Right lobe of liver (tissue), 6 donors: ENCODE data around the gene DBF4. TPM values are rescaled to one million over a fixed set of nuclear protein-coding genes. Genes with fewer than 3 reads are reported as not detected.
"Not testable (repeated sequence)": the region's sequence is repeated elsewhere in the genome, so short reads cannot be mapped to it uniquely, and the experiment has no call there.

ENCODE experiments used
- ATAC-seq, 4 donors: fragments of 200-7000 bp; cut with Tn5 transposase; one replicate each; pipeline ENCODE4 v1.9.1; 2020; ENCODE audit warnings: mild to moderate bottlenecking in 4 of 4, moderate library complexity in 4 of 4
- DNase-seq, 3 donors: peaks; one replicate each; pipeline ENCODE4 v3.0.0-alpha.2; 2020
- H3K27ac ChIP-seq, 3 donors: fragments of 200-600 bp; one replicate each; pipeline ENCODE4 v1.8.0; 2022
- H3K27me3 ChIP-seq, 2 donors: fragments of 200-600 bp; one replicate each; pipeline ENCODE4 v1.8.0; 2022
- H3K36me3 ChIP-seq, 4 donors: fragments of 200-600 bp; sonication (generic) in 1 of 4; one replicate each; pipeline versions ENCODE4 v1.5.1 to v1.8.0; 2017 to 2022; ENCODE audit warnings: control low read depth in 1 of 4
- H3K4me1 ChIP-seq, 4 donors: fragments of 200-600 bp; sonication (generic) in 1 of 4; one replicate each; pipeline versions ENCODE4 v1.5.1 to v1.8.0; 2017 to 2022; ENCODE audit warnings: control low read depth in 1 of 4
- H3K4me3 ChIP-seq, 3 donors: fragments of 200-600 bp; one replicate each; pipeline ENCODE4 v1.8.0; 2022
- H3K9me3 ChIP-seq, 4 donors: fragments of 200-600 bp; sonication (generic) in 1 of 4; one replicate each; pipeline versions ENCODE4 v1.5.1 to v1.8.0; 2017 to 2022; ENCODE audit warnings: control low read depth in 1 of 4
- CTCF ChIP-seq, 4 donors: fragments of 200-600 bp in 3 of 4; fragments of 450-650 bp in 1 of 4; IDR thresholded peaks; one replicate each; pipeline versions ENCODE4 v1.5.1 to v1.8.0; 2016 to 2022; ENCODE audit warnings: antibody characterized with exemption in 4 of 4, mild to moderate bottlenecking in 2 of 4
- POLR2A ChIP-seq: fragments of 450-650 bp; IDR thresholded peaks from one replicate; pipeline ENCODE4 v1.6.1; 2017; ENCODE audit warnings: antibody characterized with exemption, mild to moderate bottlenecking
- WGBS: methylation state at CpG from one replicate; pipeline ENCODE4 v1.1.6; 2018; ENCODE audit warnings: low coverage, low lambda C conversion rate; ENCODE audit not compliant: insufficient coverage; ENCODE audit errors: missing lambda C conversion rate; 5-methylcytosine and 5-hydroxymethylcytosine counted together
- intact Hi-C, 2 donors: fragments of 100-400 bp; cut with DNase I; formaldehyde crosslinking; loops; one replicate each; pipeline versions ENCODE4 v1.11.2 to v1.14.1; 2022
- long read RNA-seq: library from polyadenylated mRNA; unstranded; transcript quantifications from one replicate; pipeline ENCODE4 v2.0.0, GENCODE V29; 2019
- total RNA-seq, 6 experiments: library from RNA; depleted of rRNA in 2 of 6; stranded (reverse); fragments of >200 nt in 2 of 6; fragmentation: NEBNext Ultra II Directional in 3 of 6; extraction: Animal tissue kit (Norgen Biotek cat#: 25700) in 3 of 6; gene quantifications; one replicate each; pipeline versions ENCODE4 v1.1.0 to v1.2.4, GENCODE V29; 2016 to 2023
- donor health status: DM: no; HTN: yes; CAD: no.
- donor health status: DM: no; HTN: no; CAD: no.
- donor health status: DM: no; HTN: no; CAD: no.
- donor health status: DM: no; HTN: yes; CAD: no.
- donor health status: DM: no; HTN: yes; CAD: no.

The DBF4 gene
- total RNA-seq = 1 to 10 TPM; 2.3 to 7.6 (median 3.6) TPM
- long read RNA-seq, partial matches to known transcripts = 2 of 2 reads
- long read RNA-seq, other reads (novel, unspliced or antisense) = 0 of 2 reads

GRCh38 chr7:87876040-87876868 lies at the start of gene DBF4, which contains the start of gene SLC25A40:
Gene DBF4 (plus strand): TSS chr7:87876493. CDS start chr7:87876733, 240 bp downstream.
Gene SLC25A40 (minus strand): TSS chr7:87876360. CDS start chr7:87858727, 17,633 bp downstream.
- Histone ChIP-seq H3K9me3 (no peaks in the 10 kb centered on the region), H3K27ac (peak within 1 kb of the TSS; percentile 89 to 93 (median 92)), H3K4me1 (peaks cover 0 to 17% (median 7%) of the 10 kb centered on the region in 4 donors), H3K36me3 (no peaks in the 10 kb centered on the region), H3K27me3 (no peaks in the 10 kb centered on the region), H3K4me3 (peak within 1 kb of the TSS; percentile 76 to 88 (median 79))
- intact Hi-C loops = no loop called here
- WGBS = under 1% methylated on average over 39 of the region's 84 CpGs
- TF ChIP-seq CTCF (IDR thresholded peaks at IDR 0.05) (no peak), POLR2A (peak; percentile 66)
- ATAC-seq = peak; percentile 94 to 96 (median 96)
- peak; percentile 97 to 99 (median 98) for DNase-seq

DNA sequence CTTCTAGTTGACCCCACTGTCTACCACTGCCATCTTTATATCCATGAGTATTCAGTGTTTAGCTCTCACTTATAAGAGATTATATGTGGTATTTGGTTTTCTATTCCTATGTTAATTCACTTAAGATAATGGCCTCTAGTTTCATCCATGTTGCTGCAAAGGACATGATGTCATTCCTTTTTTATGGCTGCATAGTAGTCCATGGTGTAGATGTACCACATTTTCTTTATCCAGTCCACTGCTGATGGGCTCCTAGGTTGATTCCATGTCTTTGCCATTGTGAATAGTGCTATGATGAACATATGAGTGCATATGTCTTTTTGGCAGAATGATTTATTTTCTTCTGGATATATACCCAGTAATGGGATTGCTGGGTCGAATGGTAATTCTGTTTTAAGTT lies 47.9 kb upstream of the DBF4 start:
- ATAC-seq, H3K36me3 ChIP-seq, H3K9me3 ChIP-seq, H3K27ac ChIP-seq, intact Hi-C loops, H3K4me1 ChIP-seq, H3K4me3 ChIP-seq, DNase-seq, H3K27me3 ChIP-seq: not testable (repeated sequence)
- 100% methylated on average over 1 of the region's 1 CpG for WGBS

DNA sequence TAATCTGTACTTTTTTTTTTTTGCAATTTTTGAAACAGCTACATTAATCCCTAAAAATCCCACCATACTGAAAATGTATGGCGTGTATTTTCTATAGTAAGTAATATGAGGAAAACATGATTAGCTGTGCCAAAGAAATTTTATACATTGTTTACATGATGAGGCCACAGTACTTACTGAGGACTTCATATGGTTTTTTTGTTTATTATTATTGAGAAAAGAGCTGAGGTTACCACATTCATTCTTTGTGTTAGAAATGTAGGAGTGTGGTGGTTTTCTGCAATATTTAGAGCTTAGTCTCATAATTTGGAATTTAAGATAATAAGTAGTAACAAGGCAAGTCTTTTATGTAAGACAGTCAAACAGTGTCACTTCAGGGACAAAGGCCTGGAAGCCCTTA lies 45.2 kb upstream of the DBF4 start:
- H3K4me3 ChIP-seq = no peak overlapping the region
- H3K9me3 ChIP-seq = no peaks in the 10 kb centered on the region
- no peaks in the 10 kb centered on the region for H3K27me3 ChIP-seq
- no peak for DNase-seq
- intact Hi-C loops = no loop called here
- no peak for TF ChIP-seq POLR2A
- no peak overlapping the region for H3K27ac ChIP-seq
- no peaks in the 10 kb centered on the region for H3K4me1 ChIP-seq
- no peaks in the 10 kb centered on the region for H3K36me3 ChIP-seq
- ATAC-seq = no peak
- WGBS = 90% methylated on average over 1 of the region's 1 CpG

- no peak for TF ChIP-seq CTCF (IDR thresholded peaks at IDR 0.05)
- TF ChIP-seq POLR2A = no peak
- no peaks in the 10 kb centered on the region for H3K27me3 ChIP-seq
- DNase-seq (no peak), ATAC-seq (no peak)
- no peaks in the 10 kb centered on the region for H3K4me1 ChIP-seq
- no peak overlapping the region for H3K27ac ChIP-seq
- no peaks in the 10 kb centered on the region for H3K9me3 ChIP-seq
- H3K4me3 ChIP-seq = no peak overlapping the region
- no peaks in the 10 kb centered on the region for H3K36me3 ChIP-seq
- intact Hi-C loops = no loop called here
- 82% methylated on average over 1 of the region's 1 CpG for WGBS
Observed at GRCh38 chr7:87833130-87833529, 43.2 kb upstream of the DBF4 start.

GRCh38 chr7:87837597-87837996 lies 38.7 kb upstream of the DBF4 start:
- TF ChIP-seq CTCF (IDR thresholded peaks at IDR 0.05) (no peak), POLR2A (no peak)
- no peaks in the 10 kb centered on the region for H3K27me3 ChIP-seq
- no peaks in the 10 kb centered on the region for H3K9me3 ChIP-seq
- H3K27ac ChIP-seq = no peak overlapping the region
- H3K4me3 ChIP-seq = no peak overlapping the region
- intact Hi-C loops = no loop called here
- 62% methylated on average over 1 of the region's 1 CpG for WGBS
- DNase-seq (no peak), ATAC-seq (no peak)
- H3K36me3 ChIP-seq = no peaks in the 10 kb centered on the region
- no peaks in the 10 kb centered on the region for H3K4me1 ChIP-seq
